Measurements from ENCODE around the gene KIF23.
"Not testable (repeated sequence)": the region's sequence is repeated elsewhere in the genome, so short reads cannot be mapped to it uniquely, and the experiment has no call there.

The KIF23 gene

DNA sequence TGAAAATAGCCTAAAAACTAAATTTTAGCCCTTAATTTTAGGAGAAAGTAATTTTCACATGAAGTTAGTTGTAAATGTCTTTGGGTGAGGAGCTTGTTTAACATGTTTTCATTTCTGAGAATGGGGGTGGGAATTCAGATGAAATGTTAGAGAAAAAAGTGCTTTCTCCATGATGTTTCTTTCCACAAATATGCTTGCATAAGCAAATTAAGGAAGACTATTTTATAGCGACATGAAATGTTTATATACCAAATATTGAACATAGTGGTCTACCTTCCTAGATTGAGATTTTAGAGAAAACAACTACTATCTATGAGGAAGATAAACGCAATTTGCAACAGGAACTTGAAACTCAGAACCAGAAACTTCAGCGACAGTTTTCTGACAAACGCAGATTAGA lies 25.5 kb downstream of the KIF23 start:
- no peak for DNase-seq

- no peak for DNase-seq
These were observed 29.0 kb downstream of the KIF23 start for GRCh38 chr15:69443032-69443611.

DNA sequence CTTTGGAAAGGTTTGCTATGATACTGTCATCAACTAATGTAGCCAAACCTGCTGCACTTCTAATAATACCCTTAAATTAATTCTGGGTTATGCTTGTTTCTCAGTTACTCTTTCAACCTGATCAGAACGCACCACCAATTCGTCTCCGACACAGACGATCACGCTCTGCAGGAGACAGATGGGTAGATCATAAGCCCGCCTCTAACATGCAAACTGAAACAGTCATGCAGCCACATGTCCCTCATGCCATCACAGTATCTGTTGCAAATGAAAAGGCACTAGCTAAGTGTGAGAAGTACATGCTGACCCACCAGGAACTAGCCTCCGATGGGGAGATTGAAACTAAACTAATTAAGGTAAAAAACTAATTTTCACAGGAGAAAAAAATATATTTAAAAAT lies 30.5 kb downstream of the KIF23 start:
- DNase-seq, result no peak

- DNase-seq, result no peak
These were observed 32.8 kb downstream of the KIF23 start for GRCh38 chr15:69446953-69447352.

DNA sequence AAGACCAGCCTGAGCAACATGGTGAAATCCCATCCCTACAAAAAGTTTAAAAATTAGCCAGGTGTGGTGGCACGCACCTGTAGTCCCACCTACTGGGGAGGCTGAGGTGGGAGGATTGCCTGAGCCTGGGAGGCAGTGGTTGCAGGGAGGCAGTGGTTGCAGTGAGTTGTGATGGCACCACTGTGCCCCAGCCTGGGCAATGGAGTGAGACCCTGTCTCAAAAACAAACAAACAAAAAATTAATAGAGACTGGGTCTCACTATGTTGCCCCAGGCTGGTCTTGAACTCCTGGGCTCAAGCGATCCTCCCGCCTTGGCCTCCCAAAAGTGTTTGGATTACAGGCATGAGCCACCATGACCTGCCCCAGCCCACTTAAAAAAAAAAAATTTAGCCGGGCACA lies 36.1 kb downstream of the KIF23 start:
- DNase-seq, result not testable (repeated sequence)

DNA sequence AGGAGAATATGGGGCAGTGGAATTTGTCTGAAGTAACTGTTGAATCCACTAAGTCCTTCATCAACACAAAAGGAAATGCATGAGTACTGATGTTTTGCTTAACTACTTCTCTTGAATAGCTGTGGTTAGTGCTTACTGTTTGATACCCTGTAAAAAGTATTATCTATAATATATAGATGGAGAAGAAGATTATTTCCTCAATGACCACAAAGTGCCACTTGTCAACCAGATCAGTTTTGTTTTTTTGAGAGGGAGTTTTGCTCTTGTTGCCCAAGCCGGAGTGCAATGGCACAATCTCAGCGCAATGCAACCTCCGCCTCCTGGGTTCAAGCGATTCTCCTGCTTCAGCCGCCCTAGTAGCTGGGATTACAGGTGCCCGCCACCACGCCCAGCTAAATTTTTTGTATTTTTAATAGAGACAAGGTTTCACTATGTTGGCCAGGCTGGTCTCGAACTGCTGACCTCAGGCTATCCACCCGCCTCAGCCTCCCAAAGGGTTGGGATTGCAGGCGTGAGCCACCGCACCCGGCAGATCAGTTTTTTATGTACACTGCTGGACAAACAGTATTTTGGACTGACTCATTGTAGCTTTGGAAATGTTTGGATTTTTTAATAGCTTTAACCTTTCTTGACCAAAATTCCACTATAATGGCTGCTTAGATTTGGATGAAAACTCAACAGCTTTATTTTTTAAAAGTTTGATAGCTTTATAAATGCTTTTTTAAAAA lies 37.0 kb downstream of the KIF23 start:
- DNase-seq, result no peak

GRCh38 chr15:69451951-69452691 lies 38.0 kb downstream of the KIF23 start:
- DNase-seq, result peak; percentile 88

DNA sequence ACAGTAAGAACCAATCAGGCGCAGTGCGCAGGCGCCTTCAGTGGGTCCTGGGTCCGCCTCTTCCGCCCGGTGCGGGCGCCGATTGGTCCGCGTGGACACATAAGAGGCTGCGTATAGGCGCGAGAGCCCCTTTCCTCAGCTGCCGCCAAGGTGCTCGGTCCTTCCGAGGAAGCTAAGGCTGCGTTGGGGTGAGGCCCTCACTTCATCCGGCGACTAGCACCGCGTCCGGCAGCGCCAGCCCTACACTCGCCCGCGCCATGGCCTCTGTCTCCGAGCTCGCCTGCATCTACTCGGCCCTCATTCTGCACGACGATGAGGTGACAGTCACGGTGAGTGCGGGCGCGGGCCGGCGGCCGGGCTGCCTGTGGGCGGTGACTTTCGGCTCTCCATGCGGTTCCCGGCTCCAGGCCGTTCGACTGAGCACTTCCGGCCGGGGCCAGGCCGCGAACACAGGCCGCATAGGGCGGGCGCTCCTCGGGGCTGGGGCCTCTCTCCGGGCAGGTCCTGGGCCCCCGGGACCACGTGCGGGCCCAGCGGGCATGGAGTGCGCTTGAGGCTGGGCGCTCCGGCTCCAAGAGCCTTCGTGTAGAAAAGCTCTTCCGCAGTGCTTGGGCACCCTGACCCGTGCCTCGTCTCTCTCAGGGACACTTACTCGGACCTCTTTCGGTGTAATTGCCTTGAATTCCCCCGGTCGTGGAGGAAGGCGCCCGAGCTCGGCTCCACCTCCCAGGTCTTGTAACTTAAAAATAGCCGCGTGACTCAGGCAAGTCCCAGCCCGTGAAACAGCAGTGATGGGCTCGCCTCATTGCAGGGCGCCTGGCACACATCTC lies 38.8 kb downstream of the KIF23 start, which contains the start of gene RPLP1:
Gene RPLP1 (plus strand): TSS at position 127 of the 830 bp plus-strand sequence. CDS start 131 bp downstream, at position 258.
- DNase-seq, result peak; percentile 96

DNA sequence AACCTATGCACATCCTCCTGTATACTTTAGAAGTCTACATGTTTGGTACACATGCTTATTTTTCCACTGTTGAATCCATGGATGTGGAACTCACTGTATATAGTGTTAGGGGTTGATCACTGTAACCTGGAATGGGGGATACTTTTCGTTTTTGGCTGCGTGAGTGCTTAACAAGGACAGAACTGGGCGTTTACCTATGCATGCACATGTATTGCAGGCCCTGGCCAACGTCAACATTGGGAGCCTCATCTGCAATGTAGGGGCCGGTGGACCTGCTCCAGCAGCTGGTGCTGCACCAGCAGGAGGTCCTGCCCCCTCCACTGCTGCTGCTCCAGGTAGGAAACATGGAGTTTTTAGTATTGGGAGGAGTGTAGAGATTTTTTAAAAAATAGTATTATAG lies 40.8 kb downstream of the KIF23 start:
- peak; percentile 20 for DNase-seq

- DNase-seq, result peak; percentile 30
These were observed 42.3 kb downstream of the KIF23 start for GRCh38 chr15:69456208-69457166.

GRCh38 chr15:69457304-69458280 lies 43.4 kb downstream of the KIF23 start:
- peak; percentile 77 for DNase-seq

GRCh38 chr15:69459066-69459465 lies 44.9 kb downstream of the KIF23 start:
- no peak for DNase-seq

- DNase-seq, result no peak
These were observed 46.3 kb downstream of the KIF23 start for GRCh38 chr15:69460481-69460880.

- peak; percentile 69 for DNase-seq
These were observed 47.9 kb downstream of the KIF23 start for GRCh38 chr15:69462030-69462492.

- DNase-seq, result peak; percentile 96
These were observed 48.5 kb downstream of the KIF23 start for GRCh38 chr15:69462493-69463181.

DNA sequence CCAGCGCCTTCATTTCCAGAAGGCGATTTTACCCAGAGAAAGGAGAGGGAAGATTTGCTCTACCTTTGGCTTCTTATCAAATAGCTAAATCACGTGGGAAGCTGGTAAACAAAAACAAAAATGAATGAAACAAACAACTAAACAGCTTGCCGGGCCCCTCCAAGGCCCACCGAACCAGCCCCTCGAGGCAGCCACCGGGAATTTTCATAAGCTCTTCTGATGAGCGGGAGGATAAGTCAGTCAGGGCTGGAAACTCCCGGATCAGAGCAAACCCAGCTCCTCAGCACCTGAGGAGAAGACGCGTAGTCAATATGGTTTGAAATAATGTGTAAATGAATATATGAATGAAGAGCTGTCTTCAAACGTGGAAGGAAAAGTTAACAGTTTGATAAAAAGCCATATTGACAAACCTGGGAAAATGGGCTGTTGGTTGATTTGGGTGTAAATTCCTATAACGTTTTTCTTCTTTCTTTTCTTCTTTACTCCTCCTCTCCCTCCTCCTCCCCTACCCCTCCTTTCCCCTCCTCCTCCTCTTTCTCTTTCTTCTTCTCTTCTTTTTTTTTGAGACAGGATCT lies 49.1 kb downstream of the KIF23 start:
- peak; percentile 41 for DNase-seq

- no peak for DNase-seq
These were observed 51.1 kb downstream of the KIF23 start for GRCh38 chr15:69465253-69465652.

- no peak for DNase-seq
These were observed 52.6 kb downstream of the KIF23 start for GRCh38 chr15:69466733-69467132.

GRCh38 chr15:69467636-69468035 lies 53.5 kb downstream of the KIF23 start:
- peak; percentile 80 for DNase-seq
